ENCODE results near the gene SLC22A4. TPM values are rescaled to one million over a fixed set of nuclear protein-coding genes. Genes with fewer than 3 reads are reported as not detected.

Gene SLC22A4
- total and polyA plus RNA-seq, 4 donors: 0.25 to 42.2 (median 0.47) TPM

- Histone ChIP-seq H3K27me3 (ENCODE audit: control insufficient read depth in 4 of 4, insufficient read depth in 4 of 4, low read length in 3 of 4) (no peaks in the 10 kb centered on the region), H3K9ac (ENCODE audit: low read depth in 1 of 2, low read length in 2 of 2) (no peak overlapping the region), H3K4me3 (ENCODE audit: low read depth in 1 of 3, low read length in 3 of 3) (no peak overlapping the region), H3K4me1 (ENCODE audit: control insufficient read depth in 4 of 4, insufficient read depth in 4 of 4, low read length in 3 of 4) (peaks cover 0 to 34% (median 25%) of the 10 kb centered on the region in 4 donors), H3K9me3 (ENCODE audit: control insufficient read depth in 4 of 4, low read length in 3 of 4) (no peaks in the 10 kb centered on the region), H3K27ac (ENCODE audit: low read depth in 1 of 2, low read length in 2 of 2) (no peak overlapping the region), H3K36me3 (ENCODE audit: control insufficient read depth in 4 of 4, insufficient read depth in 3 of 4, low read depth in 1 of 4, low read length in 3 of 4) (no peaks in the 10 kb centered on the region)
- TF ChIP-seq RXRA (IDR thresholded peaks at IDR 0.05): peak in 1 of 2 donors; percentile 5
- no peak for TF ChIP-seq GABPA (IDR thresholded peaks at IDR 0.05 in 1 of 2, conservative IDR thresholded peaks at IDR 0.05 in 1 of 2)
- DNase-seq (ENCODE audit: low spot score): no peak
These were observed 78.3 kb downstream of the SLC22A4 start for GRCh38 chr5:132372542-132372941.

GRCh38 chr5:132375957-132376356 lies 81.8 kb downstream of the SLC22A4 start:
- no peak for DNase-seq (ENCODE audit: low spot score)
- H3K36me3 ChIP-seq (ENCODE audit: control insufficient read depth in 4 of 4, insufficient read depth in 3 of 4, low read depth in 1 of 4, low read length in 3 of 4): peaks cover 0 to 4% (median 0%) of the 10 kb centered on the region in 4 donors
- 93% methylated on average over 3 of the region's 3 CpGs for WGBS

More at GRCh38 chr5:132375957-132376356, 81.8 kb downstream of the SLC22A4 start:
- H3K27me3 ChIP-seq (ENCODE audit: control insufficient read depth in 4 of 4, insufficient read depth in 4 of 4, low read length in 3 of 4): no peaks in the 10 kb centered on the region
- H3K4me1 ChIP-seq (ENCODE audit: control insufficient read depth in 4 of 4, insufficient read depth in 4 of 4, low read length in 3 of 4): peaks cover 0 to 25% (median 17%) of the 10 kb centered on the region in 4 donors
- no peaks in the 10 kb centered on the region for H3K9me3 ChIP-seq (ENCODE audit: control insufficient read depth in 4 of 4, low read length in 3 of 4)
- H3K27ac ChIP-seq (ENCODE audit: low read depth in 1 of 2, low read length in 2 of 2): no peak overlapping the region
- H3K9ac ChIP-seq (ENCODE audit: low read depth in 1 of 2, low read length in 2 of 2): no peak overlapping the region
- no peak overlapping the region for H3K4me3 ChIP-seq (ENCODE audit: low read depth in 1 of 3, low read length in 3 of 3)
- TF ChIP-seq FOXA1 (IDR thresholded peaks at IDR 0.05) (no peak), TAF1 (conservative IDR thresholded peaks at IDR 0.05) (no peak), EGR1 (IDR thresholded peaks at IDR 0.05; ENCODE audit: low read depth in 2 of 2) (no peak), RXRA (IDR thresholded peaks at IDR 0.05) (no peak), HNF4G (IDR thresholded peaks at IDR 0.05) (no peak), REST (IDR thresholded peaks at IDR 0.05) (no peak), YY1 (IDR thresholded peaks at IDR 0.05) (no peak), JUND (IDR thresholded peaks at IDR 0.05) (no peak), ZBTB33 (IDR thresholded peaks at IDR 0.05) (no peak)
